ENCODE data around the gene RAB7A. TPM values are rescaled to one million over a fixed set of nuclear protein-coding genes. Genes with fewer than 3 reads are reported as not detected.

The RAB7A gene
- 153 and 158 TPM in 2 replicates for polyA plus RNA-seq

GRCh38 chr3:128726023-128727016 is at the start of gene RAB7A:
RAB7A (plus strand) TSS chr3:128726183; CDS start chr3:128795368, 69,185 bp downstream.

Other genes with a start within 250 kb of the RAB7A start
- not detected in 2 replicates for gene GATA2, start 233.0 kb upstream of the RAB7A start, polyA plus RNA-seq
- 34.4 and 41.4 TPM in 2 replicates for gene RPN1, start 75.4 kb upstream of the RAB7A start, polyA plus RNA-seq
- gene ACAD9, start 153.4 kb downstream of the RAB7A start, polyA plus RNA-seq, result 4.9 and 7.3 TPM in 2 replicates